A549 (cell line): Measurements from ENCODE around the gene PATJ. TPM values are rescaled to one million over a fixed set of nuclear protein-coding genes. Genes with fewer than 3 reads are reported as not detected.

ENCODE experiments used
- ATAC-seq, 2 experiments: fragments of 200-7000 bp in 1 of 2; fragments of >200 bp in 1 of 2; cut with Nextera tagmentation in 1 of 2; cut with Tn5 transposase in 1 of 2; 3 replicates each; pipeline versions ENCODE4 v1.8.0 to v1.9.1; 2018 to 2020; ENCODE audit warnings: mild to moderate bottlenecking in 1 of 2, moderate library complexity in 1 of 2
- CTCF ChIA-PET: fragments of 300-600 bp; sonication (Branson Sonifier 250); formaldehyde crosslinking; extraction: SDS; loops from one replicate; lab custom pipeline; 2021; ENCODE audit warnings: antibody characterized with exemption, inconsistent platforms; lab: Yijun Ruan, JAX
- POLR2A ChIA-PET: fragments of 350-600 bp; formaldehyde crosslinking; extraction: SDS; loops from one replicate; lab custom pipeline; 2021; ENCODE audit warnings: antibody characterized with exemption, inconsistent platforms; lab: Yijun Ruan, JAX
- DNase-seq, 2 experiments: peaks; one replicate each; pipeline versions ENCODE4 v3.0.0 to v3.0.0-alpha.2; 2011 to 2016; ENCODE audit warnings: low read depth in 1 of 2, low spot score in 1 of 2
- FAIRE-seq: peaks from 2 replicates; lab custom pipeline; 2011; peaks lifted over from hg19 to GRCh38; lab: Jason Lieb, UNC
- H3K27ac ChIP-seq, 2 experiments: fragments of >200 bp; sonication (Bioruptor Twin); formaldehyde crosslinking; 3 replicates each; pipeline ENCODE4 v1.5.1; 2016 to 2017
- H3K4me1 ChIP-seq: fragments of >200 bp; sonication (Bioruptor Twin); formaldehyde crosslinking; 3 replicates; pipeline ENCODE4 v1.6.1; 2016
- H3K4me2 ChIP-seq: fragments of >200 bp; sonication (Bioruptor Twin); formaldehyde crosslinking; 3 replicates; pipeline ENCODE4 v1.6.1; 2016
- H3K4me3 ChIP-seq: fragments of >200 bp; sonication (Bioruptor Twin); formaldehyde crosslinking; 3 replicates; pipeline ENCODE4 v1.5.1; 2016
- H3K9me3 ChIP-seq: fragments of >200 bp; sonication (Bioruptor Twin); formaldehyde crosslinking; 3 replicates; pipeline ENCODE4 v1.6.1; 2016
- BCL3 ChIP-seq: fragments of >200 bp; sonication (Bioruptor Twin); formaldehyde crosslinking; IDR thresholded peaks from 3 replicates; pipeline ENCODE4 v1.6.1; 2016
- CEBPB ChIP-seq, 2 experiments: fragments of >200 bp in 1 of 2; sonication (Bioruptor Twin) in 1 of 2; formaldehyde crosslinking in 1 of 2; IDR thresholded peaks; 2 replicates each; pipeline ENCODE4 v1.6.1; 2012 to 2016
- CHD2 ChIP-seq: fragments of 150-350 bp; IDR thresholded peaks from 2 replicates; pipeline ENCODE4 v1.6.1; 2014; ENCODE audit warnings: low read length; ENCODE audit not compliant: partially characterized antibody
- EHMT2 ChIP-seq: fragments of 200-600 bp; sonication (generic); IDR thresholded peaks from 2 replicates; pipeline ENCODE4 v1.6.1; 2016; ENCODE audit warnings: antibody characterized with exemption, low read depth, mild to moderate bottlenecking, moderate library complexity
- ELK1 ChIP-seq: fragments of 150-350 bp; IDR thresholded peaks from 2 replicates; pipeline ENCODE4 v1.6.1; 2014; ENCODE audit warnings: low read depth, mild to moderate bottlenecking, low read length
- FOSL2 ChIP-seq, 2 experiments: fragments of 450-650 bp in 1 of 2; fragments of >200 bp in 1 of 2; sonication (Bioruptor Twin) in 1 of 2; formaldehyde crosslinking; IDR thresholded peaks; 2 replicates each; pipeline versions ENCODE4 v1.5.0 to v1.6.1; 2016 to 2020; ENCODE audit warnings: mild to moderate bottlenecking in 1 of 2, moderate library complexity in 1 of 2
- HDAC2 ChIP-seq: fragments of 200-600 bp; sonication (generic); IDR thresholded peaks from 2 replicates; pipeline ENCODE4 v1.6.1; 2016
- HOXA7 ChIP-seq: fragments of 250-450 bp; sonication (Bioruptor Pico); IDR thresholded peaks from 2 replicates; pipeline ENCODE4 v1.5.0; 2020; ENCODE audit warnings: mild to moderate bottlenecking, moderate library complexity
- HOXB13 ChIP-seq: fragments of 250-450 bp; sonication (Bioruptor Pico); IDR thresholded peaks from 2 replicates; pipeline ENCODE4 v1.5.0; 2020; ENCODE audit warnings: low read depth, mild to moderate bottlenecking, moderate library complexity
- HOXB5 ChIP-seq: fragments of 250-450 bp; sonication (Bioruptor Pico); IDR thresholded peaks from 2 replicates; pipeline ENCODE4 v1.5.0; 2020; ENCODE audit warnings: mild to moderate bottlenecking, moderate library complexity
- JUNB ChIP-seq: fragments of >200 bp; sonication (Bioruptor Twin); formaldehyde crosslinking; IDR thresholded peaks from 2 replicates; pipeline ENCODE4 v1.6.1; 2016
- KDM1A ChIP-seq: fragments of 200-600 bp; sonication (generic); IDR thresholded peaks from 2 replicates; pipeline ENCODE4 v1.6.1; 2016; ENCODE audit warnings: low read depth, mild to moderate bottlenecking
- MAFK ChIP-seq: fragments of 450-650 bp; IDR thresholded peaks from 2 replicates; pipeline ENCODE4 v1.6.1; 2014; ENCODE audit not compliant: partially characterized antibody
- MAX ChIP-seq: IDR thresholded peaks from 2 replicates; pipeline ENCODE4 v1.6.1; 2012
- PBX3 ChIP-seq: IDR thresholded peaks from 2 replicates; pipeline ENCODE4 v1.6.1; 2012
- PHF8 ChIP-seq: fragments of 200-600 bp; sonication (generic); IDR thresholded peaks from 2 replicates; pipeline ENCODE4 v1.6.1; 2016; ENCODE audit warnings: low read depth, mild to moderate bottlenecking, antibody characterized with exemption, moderate library complexity, borderline replicate concordance
- POLR2A ChIP-seq: IDR thresholded peaks from 2 replicates; pipeline ENCODE4 v1.6.1; 2012; ENCODE audit warnings: mild to moderate bottlenecking, low read length
- POLR2AphosphoS2 ChIP-seq: conservative IDR thresholded peaks from 2 replicates; pipeline ENCODE4 v1.6.1; 2012; ENCODE audit warnings: low read length, improper control_type of control experiment, inconsistent platforms
- RCOR1 ChIP-seq: fragments of 150-350 bp; IDR thresholded peaks from 2 replicates; pipeline ENCODE4 v1.6.1; 2014; ENCODE audit warnings: antibody characterized with exemption, low read length, low read depth
- REST ChIP-seq: fragments of 200-600 bp; sonication (generic); IDR thresholded peaks from 2 replicates; pipeline ENCODE4 v1.6.1; 2016; ENCODE audit warnings: antibody characterized with exemption, mild to moderate bottlenecking, moderate library complexity
- RFX5 ChIP-seq: fragments of 450-650 bp; IDR thresholded peaks from 2 replicates; pipeline ENCODE4 v1.7.1; 2014; ENCODE audit warnings: antibody characterized with exemption, mild to moderate bottlenecking, moderate library complexity
- SREBF2 ChIP-seq: fragments of 450-650 bp; IDR thresholded peaks from 2 replicates; pipeline ENCODE4 v1.6.1; 2014; ENCODE audit warnings: mild to moderate bottlenecking, moderate library complexity
- TP53 ChIP-seq: fragments of 250-450 bp; sonication (Bioruptor Pico); IDR thresholded peaks from 2 replicates; pipeline ENCODE4 v1.5.0; 2021; ENCODE audit warnings: mild to moderate bottlenecking, moderate library complexity
- USF2 ChIP-seq: fragments of 450-650 bp; IDR thresholded peaks from 2 replicates; pipeline ENCODE4 v1.6.1; 2014; ENCODE audit warnings: antibody characterized with exemption
- ZNF302 ChIP-seq: fragments of 250-450 bp; sonication (Bioruptor Pico); IDR thresholded peaks from 2 replicates; pipeline ENCODE4 v1.9.0; 2021; ENCODE audit warnings: inconsistent platforms, mild to moderate bottlenecking, moderate library complexity
- ZSCAN20 ChIP-seq: fragments of 250-450 bp; sonication (Bioruptor Pico); IDR thresholded peaks from 2 replicates; pipeline ENCODE4 v1.8.0; 2022; ENCODE audit warnings: mild to moderate bottlenecking, moderate library complexity
- WGBS: methylation state at CpG from one replicate; pipeline ENCODE4 v1.1.6; 2017; ENCODE audit errors: missing lambda C conversion rate; 5-methylcytosine and 5-hydroxymethylcytosine counted together
- polyA plus RNA-seq, 4 experiments: library from polyadenylated mRNA; depleted of rRNA in 3 of 4; stranded (reverse); fragments of >200 nt; fragmentation: RNase III in 1 of 4; extraction: RNeasy Plus Mini Kit Qiagen cat#74134 plus additional on column Dnase treatment in 1 of 4; gene quantifications; 2 replicates in 3 of 4; 3 replicates in 1 of 4; pipeline ENCODE4 v1.2.3, GENCODE V29; 2011 to 2017

Gene PATJ
- polyA plus RNA-seq, 2 of the 4 experiments (the other 2 are of a cell fraction), result 6.0 to 14.7 TPM

GRCh38 chr1:62088439-62088838, 346.2 kb downstream of the PATJ start:
- no peaks in the 10 kb centered on the region for H3K9me3 ChIP-seq
- TF ChIP-seq PBX3 (no peak), RCOR1 (no peak), PHF8 (no peak)
- TF ChIP-seq, all 56 proteins: peak for 0
- no peak for DNase-seq
- no peak overlapping the region for H3K4me3 ChIP-seq
- no peak for FAIRE-seq
- H3K4me1 ChIP-seq, result no peaks in the 10 kb centered on the region
- ATAC-seq, result no peak
- no peak overlapping the region for H3K4me2 ChIP-seq
- no peak overlapping the region for H3K27ac ChIP-seq
- POLR2A ChIA-PET, result no interaction called here
- CTCF ChIA-PET, result interaction anchor here (1.3 kb wide), 1 partner anchor 42 kb away, joined by 3 read pairs; no protein-coding TSS in a partner anchor

GRCh38 chr1:62089570-62089969, 347.3 kb downstream of the PATJ start:
- no peak for ATAC-seq
- no peak for DNase-seq
- Histone ChIP-seq H3K4me1 (no peaks in the 10 kb centered on the region), H3K9me3 (no peaks in the 10 kb centered on the region), H3K4me3 (no peak overlapping the region), H3K4me2 (no peak overlapping the region), H3K27ac (no peak overlapping the region)
- 95% methylated on average over 2 of the region's 2 CpGs for whole genome bisulfite sequencing
- CTCF ChIA-PET, result interaction anchor here (1.1 kb wide), 1 partner anchor 55 kb away, joined by 4 read pairs; no protein-coding TSS in a partner anchor
- no peak for FAIRE-seq
- POLR2A ChIA-PET, result no interaction called here
- no peak for TF ChIP-seq ELK1
- no peak for TF ChIP-seq CEBPB (IDR thresholded peaks at IDR 0.05)
- no peak for TF ChIP-seq PBX3
- TF ChIP-seq USF2, result no peak
- no peak for TF ChIP-seq SREBF2
- TF ChIP-seq MAFK, result no peak
- TF ChIP-seq HOXA7, result no peak
- no peak for TF ChIP-seq ZSCAN20
- no peak for TF ChIP-seq CHD2
- TF ChIP-seq HOXB13 (CRISPR knock-in tag), result no peak
- TF ChIP-seq REST, result no peak
- no peak for TF ChIP-seq POLR2A
- no peak for TF ChIP-seq JUNB
- TF ChIP-seq KDM1A, result no peak

GRCh38 chr1:62090016-62090415, 347.7 kb downstream of the PATJ start:
- WGBS, result 84% methylated on average over 5 of the region's 5 CpGs
- H3K4me3 ChIP-seq, result no peak overlapping the region
- ChIA-PET POLR2A (no interaction called here), CTCF (interaction anchor here (1.1 kb wide), 1 partner anchor 54 kb away, joined by 4 read pairs; no protein-coding TSS in a partner anchor)
- H3K4me1 ChIP-seq, result no peaks in the 10 kb centered on the region
- no peak for DNase-seq
- FAIRE-seq, result no peak
- H3K9me3 ChIP-seq, result no peaks in the 10 kb centered on the region
- no peak for ATAC-seq
- no peak overlapping the region for H3K4me2 ChIP-seq
- H3K27ac ChIP-seq, result no peak overlapping the region
- TF ChIP-seq TP53 (CRISPR knock-in tag) (no peak), CEBPB (IDR thresholded peaks at IDR 0.05) (no peak), HDAC2 (no peak), CHD2 (no peak), POLR2AphosphoS2 (no peak), HOXB5 (CRISPR knock-in tag) (no peak), ZNF302 (no peak), RFX5 (no peak), EHMT2 (no peak), RCOR1 (no peak), MAX (no peak), FOSL2 (IDR thresholded peaks at IDR 0.05) (no peak), FOSL2 (CRISPR knock-in tag; IDR thresholded peaks at IDR 0.05) (no peak), BCL3 (no peak)
